Measurements from ENCODE around the gene SAMHD1.
"Not testable (repeated sequence)": the region's sequence is repeated elsewhere in the genome, so short reads cannot be mapped to it uniquely, and the experiment has no call there.

SAMHD1 gene

DNA sequence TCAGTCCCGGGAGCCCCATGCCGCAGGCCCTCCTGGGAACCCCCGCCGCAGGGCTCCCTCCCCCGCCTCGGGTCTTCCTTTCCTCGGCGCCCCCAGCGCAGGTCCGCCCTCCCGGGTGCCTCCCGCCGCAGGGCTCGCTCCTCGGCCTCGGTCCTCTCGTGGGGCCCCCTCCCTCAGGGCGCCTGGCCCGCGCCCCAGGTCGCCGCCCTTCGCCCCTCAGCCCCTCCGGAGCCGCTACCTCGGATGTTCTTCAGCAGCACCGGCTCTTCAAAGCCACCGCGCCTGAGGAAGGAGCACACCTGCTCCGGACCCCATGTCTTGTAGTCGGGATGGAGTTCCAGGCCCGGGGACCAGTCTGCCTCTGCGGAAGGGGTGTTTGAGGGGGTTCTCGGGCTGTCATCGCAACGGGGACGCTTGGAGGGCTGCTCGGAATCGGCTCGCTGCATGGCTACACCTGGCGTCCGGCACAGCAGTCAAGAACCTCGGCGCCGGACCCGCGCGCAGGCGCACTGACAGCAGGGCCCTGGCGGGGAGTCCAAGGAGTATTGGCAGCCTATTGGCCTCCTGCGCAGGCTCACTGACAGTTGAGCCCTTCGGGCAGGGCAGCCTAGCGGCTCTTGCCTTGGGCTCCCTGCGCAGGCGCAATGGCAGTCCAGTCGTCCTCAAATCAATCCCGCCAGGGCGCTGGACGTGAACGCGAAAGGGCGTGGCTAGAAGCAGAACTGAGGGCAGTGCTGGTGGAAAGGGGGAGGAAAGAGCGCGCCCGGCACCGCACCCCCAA lies at the start of gene SAMHD1:
Gene SAMHD1 (minus strand): TSS at position 511 of the 781 bp plus-strand sequence. CDS start 65 bp downstream, at position 446.
- peak; percentile 97 for DNase-seq

DNA sequence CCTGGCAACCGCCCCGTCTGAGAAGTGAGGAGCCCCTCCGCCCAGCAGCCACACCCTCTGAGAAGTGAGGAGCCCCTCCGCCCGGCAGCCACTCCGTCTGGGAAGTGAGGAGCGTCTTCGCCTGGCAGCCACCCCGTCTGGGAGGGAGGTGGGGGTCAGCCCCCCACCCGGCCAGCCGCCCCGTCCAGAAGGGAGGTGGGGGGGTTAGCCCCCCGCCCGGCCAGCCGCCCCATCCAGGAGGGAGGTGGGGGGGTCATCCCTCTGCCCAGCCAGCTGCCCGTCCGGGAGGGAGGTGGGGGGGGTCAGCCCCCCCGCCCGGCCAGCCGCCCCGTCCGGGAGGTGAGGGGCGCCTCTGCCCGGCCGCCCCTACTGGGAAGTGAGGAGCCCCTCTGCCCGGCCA lies 48.7 kb upstream of the SAMHD1 start:
- DNase-seq = not testable (repeated sequence)

DNA sequence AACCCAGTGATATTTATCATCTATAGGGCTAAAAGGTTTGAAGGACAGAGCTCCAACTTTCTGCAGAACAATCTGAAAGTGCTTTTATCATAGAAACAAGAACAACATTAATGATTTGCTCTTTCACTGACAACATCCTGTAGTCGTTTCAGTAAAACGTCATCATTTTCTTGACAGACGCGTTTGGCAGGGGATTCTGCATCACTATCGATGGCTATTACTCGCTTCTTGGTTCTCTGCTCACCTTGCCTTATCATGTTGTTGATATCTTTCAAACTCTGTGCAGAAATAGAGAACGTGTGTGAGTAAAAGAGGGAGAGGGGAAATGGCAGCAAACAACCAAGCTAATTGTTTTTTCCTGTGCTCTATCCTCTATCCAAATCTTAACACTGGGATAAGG lies 47.1 kb upstream of the SAMHD1 start:
- DNase-seq = no peak

DNA sequence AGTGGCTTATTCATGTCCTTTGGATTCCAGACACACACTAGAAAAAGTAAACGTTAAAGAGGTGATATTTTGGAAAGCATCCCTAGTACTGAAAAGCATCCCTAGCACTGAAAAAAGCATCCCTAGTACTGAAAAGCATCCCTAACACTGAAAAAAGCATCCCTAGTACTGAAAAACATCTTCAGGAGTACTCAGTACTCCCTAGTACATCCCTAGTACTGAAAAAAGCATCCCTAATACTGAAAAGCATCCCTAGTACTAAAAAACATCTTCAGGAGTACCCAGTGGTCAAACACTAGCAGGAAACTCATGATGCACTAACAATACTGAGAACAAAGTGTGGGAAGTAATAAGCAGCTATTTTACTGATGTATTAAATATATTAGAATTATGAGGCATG lies 45.6 kb upstream of the SAMHD1 start:
- DNase-seq = no peak

DNA sequence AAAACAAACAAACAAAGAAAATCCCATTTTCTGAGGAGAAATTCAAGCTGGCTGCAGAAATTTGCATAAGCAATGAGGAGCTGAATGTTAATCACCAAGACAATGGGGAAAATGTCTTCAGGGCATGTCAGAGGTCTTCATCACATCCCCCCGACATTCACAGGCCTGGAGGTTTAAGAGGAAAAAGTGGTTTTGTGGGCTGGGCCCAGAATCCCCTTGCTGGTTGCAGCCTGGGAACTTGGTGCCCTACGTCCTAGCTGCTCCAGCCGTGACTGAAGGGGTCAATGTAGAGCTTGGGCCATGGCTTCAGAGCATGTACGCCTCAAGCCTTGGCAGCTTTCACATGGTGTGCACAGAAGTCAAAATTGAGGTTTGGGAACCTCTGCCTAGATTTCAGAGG lies 42.7 kb upstream of the SAMHD1 start:
- DNase-seq = not testable (repeated sequence)

DNA sequence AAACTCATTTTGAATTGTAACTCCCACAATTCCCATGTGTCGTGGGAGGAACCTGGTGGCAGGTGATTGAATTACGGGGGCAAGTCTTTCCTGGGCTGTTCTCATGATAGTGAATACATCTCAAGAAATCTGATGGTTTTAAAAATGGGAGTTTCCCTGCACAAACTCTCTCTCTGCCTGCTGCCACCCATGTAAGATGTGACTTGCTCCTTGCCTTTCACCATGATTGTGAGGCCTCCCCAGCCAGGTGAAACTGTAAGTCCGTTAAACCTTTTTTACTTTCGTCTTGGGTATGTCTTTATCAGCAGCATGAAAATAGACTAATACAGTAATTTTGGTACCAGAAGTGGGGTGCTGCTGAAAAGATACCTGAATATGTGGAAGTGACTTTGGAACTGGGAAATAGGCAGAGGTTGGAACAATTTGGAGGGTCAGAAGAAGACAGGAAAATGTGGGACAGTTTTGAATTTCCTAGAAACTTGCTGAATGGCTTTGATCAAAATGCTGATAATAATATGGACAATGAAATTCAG lies 41.4 kb upstream of the SAMHD1 start:
- no peak for DNase-seq

DNA sequence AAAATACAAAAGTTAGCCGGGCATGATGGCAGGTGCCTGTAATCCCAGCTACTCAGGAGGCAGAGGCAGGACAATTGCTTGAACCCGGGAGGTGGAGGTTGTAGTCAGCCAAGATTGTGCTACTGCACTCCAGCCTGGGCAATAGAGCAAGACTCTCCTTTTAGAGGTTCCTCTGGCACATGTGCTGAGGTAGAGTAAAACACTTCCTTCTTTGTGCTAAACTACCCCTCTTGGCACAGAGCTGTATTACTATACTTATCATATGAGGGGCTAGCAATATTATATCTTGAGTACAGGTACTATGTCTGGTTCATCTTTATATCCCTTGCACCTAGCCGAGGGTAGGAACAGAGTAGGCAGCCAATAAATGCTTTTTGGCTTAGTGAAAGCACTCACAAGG lies 40.2 kb upstream of the SAMHD1 start:
- no peak for DNase-seq

DNA sequence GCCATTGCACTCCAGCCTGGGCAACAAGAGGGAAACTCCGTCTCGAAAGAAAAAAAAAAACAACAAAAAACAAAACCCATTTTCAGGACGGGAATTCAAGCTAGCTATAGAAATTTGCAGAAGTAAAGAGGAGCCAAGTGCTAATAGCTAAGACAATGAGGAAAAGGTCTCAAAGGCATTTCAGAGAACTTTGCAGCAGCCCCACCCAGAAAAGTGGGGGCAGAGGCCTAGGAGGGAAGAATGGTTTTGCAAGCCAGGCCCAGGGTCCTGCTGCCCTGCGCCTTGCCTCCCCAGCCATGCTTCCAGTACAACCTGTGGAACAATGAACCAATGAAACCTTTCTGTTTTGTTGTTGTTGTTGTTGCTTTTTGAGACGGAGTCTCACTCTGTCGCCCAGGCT lies 38.3 kb upstream of the SAMHD1 start:
- no peak for DNase-seq

DNA sequence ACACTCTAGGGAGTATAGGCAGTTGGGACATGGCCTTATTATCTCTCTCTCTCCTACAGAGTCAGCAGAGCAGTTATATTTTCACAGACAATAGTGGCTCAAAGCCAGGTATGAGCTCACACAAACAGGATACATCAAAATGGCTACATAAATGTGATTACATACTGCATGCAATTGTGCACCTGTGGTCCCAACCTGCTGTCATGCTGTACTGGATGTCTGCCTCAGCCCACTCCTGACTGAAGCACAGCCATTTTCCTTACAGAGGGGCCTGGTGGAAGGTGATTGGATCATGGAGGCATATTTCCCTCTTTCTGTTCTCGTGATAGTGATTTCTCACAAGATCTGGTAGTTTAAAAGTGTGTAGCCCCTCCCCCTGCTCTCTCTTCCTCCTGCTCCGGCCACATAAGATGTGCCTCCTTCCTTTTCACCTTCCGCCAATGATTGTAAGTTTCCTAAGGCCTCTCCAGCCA lies 37.0 kb upstream of the SAMHD1 start:
- no peak for DNase-seq

DNA sequence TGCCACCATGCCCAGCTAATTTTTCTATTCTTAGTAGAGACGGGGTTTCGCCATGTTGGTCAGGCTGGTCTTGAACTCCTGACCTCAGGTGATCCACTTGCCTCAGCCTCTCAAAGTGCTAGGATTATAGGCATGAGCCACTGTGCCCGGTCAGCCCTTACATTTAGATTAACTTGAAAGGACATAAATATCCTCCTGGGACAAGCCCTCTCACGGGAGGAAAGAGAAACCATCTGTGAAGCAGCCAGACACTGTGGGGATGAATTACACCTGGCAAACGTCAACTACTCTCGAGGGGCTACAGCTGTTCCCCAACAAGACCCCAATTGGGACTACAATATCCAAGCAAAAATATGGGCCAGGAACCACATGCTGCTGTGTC lies 32.7 kb upstream of the SAMHD1 start:
- DNase-seq = no peak

DNA sequence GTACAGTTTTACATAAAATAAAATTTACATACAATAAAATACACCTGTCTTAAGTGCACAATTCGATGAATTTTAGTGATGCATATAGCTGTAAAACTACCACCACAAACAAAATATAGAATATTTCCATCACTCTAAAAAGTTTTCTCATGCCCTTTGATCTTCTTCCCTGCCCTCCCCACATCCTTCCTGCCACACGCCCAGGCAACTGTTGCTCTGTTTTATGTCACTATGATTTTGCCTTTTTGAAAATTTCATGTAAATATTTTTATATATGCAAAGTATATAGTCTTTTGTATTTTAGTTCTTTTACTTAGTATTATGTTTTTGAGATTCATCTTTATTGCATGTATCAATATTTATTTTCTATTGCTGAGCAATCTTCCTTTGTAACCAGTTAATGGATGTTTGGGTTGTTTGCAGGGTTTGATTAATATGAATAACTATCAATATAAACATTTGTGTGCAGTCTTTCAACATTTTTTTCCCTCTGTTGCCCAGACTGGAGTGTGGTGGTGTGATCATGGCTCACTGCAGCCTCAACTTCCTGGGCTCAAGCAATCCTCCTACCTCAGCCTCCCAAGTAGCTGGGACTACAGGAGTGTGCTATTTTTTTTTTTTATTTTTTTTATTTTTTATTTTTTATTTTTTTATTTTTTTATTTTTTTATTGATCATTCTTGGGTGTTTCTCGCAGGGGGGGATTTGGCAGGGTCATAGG lies 23.8 kb upstream of the SAMHD1 start:
- DNase-seq = no peak

DNA sequence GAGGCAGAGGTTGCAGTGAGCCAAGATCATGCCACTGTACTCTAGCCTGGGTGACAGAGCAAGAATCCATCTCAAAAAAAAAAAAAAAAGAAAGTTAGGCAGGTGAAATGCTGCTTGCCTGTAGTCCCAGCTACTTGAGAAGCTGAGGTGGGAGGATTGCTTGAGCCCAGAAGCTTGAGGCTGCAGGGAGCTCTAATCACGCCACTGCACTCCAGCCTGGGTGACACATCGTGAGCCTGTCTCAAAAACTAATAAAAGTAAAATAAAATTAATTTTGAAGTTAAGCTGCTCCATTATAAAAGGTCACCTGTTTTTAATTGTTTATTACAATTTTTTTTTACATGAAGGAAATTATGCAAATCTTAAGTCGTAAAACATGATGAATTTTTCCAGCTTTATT lies 23.2 kb upstream of the SAMHD1 start:
- no peak for DNase-seq

DNA sequence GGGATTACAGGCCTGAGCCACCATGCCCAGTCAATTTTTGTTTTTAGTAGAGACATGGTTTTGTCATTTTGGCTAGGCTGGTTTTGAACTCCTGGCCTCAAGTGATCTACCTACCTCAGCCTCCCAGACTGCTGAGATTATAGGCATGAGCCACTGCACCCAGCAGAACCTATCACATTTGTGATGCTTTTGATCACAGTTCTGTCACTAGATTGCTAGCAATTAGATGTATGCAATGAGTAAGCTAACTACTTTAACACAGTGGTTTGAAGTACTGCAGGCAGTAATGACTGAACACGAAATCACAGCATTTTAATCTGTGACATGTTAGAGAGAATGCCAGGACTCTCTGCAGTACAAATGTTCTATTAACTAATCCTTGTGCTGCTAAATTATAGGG lies 19.6 kb upstream of the SAMHD1 start:
- no peak for DNase-seq

DNA sequence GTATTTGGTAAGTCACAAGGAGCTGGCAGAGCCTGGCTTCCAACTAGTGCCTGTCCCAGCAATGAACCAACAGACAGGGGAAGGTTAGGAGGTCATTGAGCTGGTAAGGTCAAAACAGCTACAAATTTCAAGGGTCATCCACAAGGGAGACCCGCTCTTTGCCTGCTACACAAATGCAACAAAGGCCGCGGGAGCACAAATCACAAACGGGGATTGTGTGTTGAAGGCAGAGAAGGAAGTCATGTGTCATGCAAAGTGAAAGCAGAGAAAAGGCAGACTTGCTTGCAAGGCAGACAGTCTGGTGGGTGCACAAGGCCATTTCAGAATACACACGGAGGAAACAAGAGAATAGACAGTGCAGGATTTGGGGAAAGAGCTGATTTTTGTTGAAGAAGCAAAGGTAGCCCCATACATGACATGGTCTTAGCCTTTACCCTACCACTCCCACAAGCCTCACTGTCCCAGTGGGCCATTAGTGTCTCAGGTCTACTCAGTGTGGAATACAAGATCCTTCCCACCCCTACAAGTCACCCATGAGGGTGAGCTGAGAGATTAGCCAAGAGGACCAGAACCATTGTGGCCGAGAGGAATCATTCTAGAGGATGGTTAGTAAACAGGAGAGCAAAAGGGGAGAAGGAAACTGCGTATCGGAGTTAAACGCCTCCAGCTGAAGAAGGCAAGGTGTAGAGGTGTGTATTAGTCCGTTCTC lies 18.1 kb upstream of the SAMHD1 start:
- DNase-seq = no peak

DNA sequence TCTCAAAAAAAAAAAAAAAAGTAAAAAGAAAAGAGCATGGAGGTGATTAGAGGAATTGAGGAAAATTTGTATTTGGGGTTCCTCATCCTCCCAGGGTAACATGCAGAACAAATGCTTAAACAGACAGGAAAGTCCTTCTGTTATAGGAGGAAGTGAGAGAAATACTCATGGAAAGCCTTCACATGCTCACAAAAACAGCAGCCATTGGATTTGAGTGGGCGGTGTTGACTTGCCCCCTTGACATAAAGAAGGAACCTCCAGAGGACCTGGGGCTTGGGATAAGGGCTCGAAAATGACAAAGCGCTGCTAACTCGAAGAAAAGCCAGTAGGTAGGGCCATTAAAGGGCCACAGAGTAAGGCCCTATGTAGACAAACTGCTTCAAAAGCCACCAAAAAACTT lies 17.5 kb upstream of the SAMHD1 start:
- no peak for DNase-seq

DNA sequence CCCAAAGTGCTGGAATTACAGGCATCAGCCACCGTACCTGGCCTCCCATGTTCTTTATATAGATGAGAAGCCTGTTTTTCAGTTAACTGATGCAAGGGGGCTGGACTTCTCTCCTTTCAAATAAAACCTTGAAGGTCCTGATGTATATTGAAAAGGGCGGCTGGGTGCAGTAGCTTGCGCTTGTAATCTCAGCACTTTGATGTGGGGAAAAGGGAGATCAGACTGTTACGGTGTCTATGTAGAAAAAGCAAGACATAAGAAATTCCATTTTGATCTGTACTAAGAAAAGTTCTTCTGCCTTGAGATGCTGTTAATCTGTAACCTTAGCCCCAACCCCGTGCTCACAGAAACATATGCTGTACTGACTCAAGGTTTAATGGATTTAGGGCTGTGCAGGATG lies 16.1 kb upstream of the SAMHD1 start:
- DNase-seq = no peak

DNA sequence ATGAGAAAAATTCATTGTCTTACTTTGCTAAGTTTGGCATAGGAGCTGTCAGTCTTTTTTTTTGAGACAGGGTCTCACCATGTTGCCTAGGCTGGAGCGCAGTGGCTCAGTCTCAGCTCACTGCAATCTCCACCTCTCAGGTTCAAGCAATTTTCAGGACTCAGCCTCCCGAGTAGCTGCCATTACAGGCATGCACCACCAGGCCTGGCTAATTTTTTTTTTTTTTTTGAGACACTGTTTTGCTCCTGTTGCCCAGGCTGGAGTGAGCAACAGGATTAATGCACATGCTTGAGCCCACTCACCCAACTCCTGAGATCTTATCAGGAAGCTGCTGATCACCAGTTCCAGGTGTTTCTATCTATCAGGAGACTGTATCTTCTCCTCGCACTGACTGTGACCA lies 15.5 kb upstream of the SAMHD1 start:
- not testable (repeated sequence) for DNase-seq

DNA sequence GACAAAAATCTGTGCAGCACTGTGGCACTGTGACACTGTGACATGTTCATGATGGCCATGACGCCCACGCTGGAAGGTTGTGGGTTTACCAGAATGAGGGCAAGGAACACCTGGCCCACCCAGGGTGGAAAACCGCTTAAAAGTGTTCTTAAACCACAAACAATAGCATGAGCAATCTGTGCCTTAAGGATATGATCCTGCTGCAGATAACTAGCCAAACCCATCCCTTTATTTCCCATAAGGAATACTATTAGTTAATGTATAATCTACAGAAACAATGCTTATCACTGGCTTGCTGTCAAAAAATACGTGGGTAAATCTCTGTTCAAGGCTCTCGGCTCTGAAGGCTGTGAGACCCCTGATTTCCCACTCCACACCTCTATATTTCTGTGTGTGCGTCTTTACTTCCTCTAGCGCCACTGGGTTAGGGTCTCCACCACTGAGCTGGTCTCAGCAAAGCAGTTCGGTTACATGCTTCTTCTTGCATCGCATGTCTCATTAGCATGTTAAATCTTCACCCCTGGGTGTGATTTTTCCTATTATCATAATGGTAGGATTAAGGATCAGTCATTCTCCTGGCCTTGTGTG lies 10.9 kb upstream of the SAMHD1 start:
- not testable (repeated sequence) for DNase-seq

DNA sequence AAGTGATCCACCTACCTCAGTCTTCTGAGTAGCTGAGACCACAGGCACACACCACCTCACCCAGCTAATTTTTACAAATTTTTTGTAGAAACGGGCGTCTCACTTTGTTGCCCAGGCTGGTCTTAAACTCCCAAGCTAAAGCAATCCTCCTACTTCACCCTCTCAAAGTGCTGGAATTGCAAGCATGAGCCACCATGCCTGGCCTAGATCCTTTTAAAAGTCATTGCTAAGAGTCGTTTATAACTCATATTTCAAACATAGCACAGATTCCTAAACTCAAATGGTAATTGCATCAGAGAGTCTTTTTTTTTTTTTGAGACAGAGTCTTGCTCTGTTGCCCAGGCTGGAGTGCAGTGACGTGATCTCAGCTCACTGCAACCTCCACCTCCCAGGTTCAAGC lies 7.7 kb upstream of the SAMHD1 start:
- DNase-seq = no peak

DNA sequence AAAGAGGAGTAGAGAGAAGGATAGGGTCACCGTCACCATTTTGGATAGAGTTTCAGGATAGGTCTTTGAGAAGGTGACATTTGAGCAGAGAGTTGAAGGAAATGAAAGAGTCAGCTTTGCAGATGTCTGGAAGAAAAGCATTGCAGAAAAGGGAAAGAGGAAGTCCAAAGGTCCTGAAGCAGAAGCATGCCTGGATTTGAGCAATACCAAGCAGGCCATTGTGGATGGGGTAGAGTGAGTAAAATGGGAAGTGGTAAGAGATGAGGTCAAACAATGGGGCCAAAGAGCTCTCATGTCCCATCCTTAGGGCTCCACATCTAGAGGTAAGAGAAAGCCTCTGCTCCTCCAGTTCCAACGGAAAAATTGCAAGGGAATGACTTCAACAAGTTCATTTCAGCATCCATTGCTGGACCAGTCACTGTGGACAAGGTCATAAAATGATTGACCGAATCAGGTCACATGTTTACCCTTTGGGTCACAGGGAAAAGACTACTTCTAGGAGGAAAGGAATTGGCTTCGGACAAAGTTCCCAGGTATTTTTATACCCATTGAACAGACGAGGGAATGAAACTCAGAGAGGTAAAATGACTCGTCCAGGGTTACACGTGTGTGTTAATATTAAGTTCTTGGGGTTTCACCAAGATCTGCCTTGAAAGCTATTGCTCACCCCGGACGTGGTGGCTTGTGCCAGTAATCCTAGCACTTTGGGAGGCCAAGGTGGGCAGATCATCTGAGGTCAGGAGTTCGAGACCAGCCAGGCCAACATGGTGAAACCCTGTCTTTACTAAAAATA lies 6.6 kb upstream of the SAMHD1 start:
- DNase-seq = no peak

DNA sequence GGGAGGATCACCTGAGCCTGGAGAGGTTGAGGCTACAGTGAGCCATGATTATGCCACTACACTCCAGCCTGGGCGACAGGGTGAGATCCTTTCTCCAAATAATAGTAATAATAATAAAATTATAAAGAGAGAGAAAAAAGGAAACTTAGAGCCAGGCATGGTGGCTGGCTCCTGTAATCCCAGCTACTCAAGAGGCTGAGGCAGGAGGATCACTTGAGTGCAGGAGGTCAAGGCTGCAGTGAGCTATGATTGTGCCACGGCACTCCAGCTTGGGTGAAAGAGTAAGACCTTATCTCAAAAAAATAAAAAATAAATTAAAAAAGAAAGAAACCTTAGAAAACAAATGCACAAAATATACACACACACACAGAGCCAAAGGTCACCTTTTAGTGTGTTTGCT lies 5.2 kb upstream of the SAMHD1 start:
- DNase-seq = no peak

DNA sequence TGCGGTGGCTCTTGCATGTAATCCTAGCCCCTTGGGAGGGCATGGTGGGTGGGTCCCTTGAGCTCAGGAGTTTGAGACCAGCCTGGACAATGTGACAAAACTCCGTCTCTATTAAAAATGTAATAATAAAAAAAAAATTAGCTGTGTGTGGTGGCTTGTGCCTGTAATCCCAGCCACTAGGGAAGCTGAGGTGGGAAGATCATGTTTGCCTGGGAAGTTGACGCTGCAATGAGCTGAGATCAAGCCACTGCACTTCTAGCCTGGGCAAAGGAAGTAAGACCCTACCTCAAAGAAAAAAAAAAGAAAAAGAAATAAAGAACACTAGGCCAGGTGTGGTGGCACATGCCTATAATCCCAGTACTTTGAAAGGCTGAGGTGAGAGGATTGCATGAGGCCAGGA lies 4.5 kb upstream of the SAMHD1 start:
- DNase-seq = no peak
